GM10847 (cell line): ENCODE measurements around the gene KLHDC8A.

Experiments
- POLR2A ChIP-seq: IDR thresholded peaks from 2 replicates; pipeline ENCODE4 v1.6.1; 2011; ENCODE audit not compliant: insufficient read length; ENCODE audit errors: extremely low read depth

Gene KLHDC8A

DNA sequence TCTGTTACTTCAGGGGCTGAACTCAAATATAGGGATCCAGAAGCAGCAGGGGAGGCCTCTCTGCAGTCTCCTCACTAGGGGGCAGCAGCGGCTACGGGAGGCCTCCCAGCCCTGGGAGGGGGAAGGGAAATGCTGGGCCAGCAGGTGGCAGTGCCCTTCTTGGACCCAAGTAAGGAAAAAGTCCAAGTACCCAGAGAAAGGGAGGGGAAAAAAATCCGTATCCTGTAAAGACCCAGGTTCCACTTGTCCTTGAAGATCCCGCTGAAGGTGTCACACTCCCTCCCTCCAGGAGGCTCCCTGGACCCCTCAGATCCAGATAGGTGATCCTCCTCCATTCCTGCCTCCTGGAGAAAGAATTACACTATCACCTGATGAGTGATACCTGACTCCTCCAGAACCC, 21.0 kb downstream of the KLHDC8A start:
- TF ChIP-seq POLR2A, result no peak

DNA sequence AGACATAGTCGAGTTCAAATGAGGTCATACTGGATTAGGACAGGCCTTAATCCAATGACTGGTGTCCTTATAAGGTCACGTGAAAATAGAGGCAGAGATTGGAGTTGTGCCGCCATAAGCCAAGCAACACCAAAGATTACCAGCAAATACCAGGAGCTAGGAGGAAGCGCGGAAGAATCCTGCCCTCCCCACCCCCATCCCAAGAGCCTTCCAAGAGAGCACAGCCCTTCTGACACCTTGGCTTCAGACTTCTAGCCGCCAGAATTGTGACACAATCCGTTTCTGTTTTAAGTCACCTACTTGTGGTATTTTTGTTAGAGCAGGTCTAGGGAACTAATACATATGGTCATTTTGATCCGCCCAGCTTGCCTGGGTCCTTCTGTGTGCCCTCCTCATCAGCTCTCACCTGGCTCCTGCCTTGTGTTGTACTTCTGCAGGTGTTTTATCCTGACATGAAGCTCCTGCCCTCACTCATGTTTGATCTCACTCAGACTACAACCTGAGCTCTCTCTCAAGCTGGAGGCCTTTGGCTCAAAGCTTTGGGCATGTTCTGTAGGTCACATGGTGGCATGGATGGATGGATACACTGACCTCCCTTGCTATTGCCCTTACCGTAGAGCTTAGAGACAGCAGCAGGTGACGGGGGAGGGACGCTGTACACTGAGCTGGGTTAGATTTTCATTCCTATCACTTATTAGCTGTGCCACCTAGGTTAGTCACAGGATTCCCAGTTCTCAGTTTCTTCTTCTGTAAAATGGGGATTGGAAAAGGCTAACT, 24.5 kb downstream of the KLHDC8A start:
- TF ChIP-seq POLR2A, result no peak

DNA sequence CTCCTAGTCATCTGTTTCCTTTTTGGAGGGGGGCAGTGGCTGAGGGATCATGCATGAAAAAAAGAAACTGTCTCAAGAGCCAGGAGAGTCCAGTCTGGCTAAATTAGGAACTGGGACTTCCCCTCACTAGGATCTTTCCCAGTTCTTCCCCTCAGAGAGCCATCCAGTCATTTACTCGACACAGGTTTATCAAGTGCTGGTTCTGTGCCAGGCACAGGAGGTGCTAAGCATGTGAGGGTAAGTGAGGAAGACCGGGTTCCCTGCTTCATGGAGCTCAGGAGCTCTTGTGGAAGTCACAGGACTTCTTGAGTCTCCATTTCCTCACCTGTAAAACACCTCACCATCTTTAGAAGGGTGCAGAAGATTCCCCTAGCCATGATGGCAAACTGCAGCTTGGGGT, 26.6 kb downstream of the KLHDC8A start:
- TF ChIP-seq POLR2A, result no peak

DNA sequence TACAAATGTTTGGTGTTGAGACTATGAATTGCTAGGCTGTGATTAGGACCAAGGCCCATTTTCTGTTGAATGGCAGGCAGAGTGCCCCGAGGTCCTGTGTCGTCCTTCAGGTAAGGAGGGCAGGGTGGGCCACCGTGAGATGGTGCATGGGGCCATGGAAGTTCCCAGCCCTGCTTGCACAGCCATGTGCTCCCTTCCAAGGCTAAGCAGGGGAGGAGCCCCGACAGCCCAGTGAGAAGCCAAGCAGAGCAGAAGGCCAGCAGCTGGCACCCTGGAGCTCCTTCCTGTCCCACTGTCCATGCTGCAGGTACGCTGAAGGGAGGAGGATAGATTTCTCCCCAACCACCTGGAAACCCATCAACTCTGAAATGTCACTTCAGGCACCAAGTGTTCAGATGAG, 27.0 kb downstream of the KLHDC8A start:
- no peak for TF ChIP-seq POLR2A

DNA sequence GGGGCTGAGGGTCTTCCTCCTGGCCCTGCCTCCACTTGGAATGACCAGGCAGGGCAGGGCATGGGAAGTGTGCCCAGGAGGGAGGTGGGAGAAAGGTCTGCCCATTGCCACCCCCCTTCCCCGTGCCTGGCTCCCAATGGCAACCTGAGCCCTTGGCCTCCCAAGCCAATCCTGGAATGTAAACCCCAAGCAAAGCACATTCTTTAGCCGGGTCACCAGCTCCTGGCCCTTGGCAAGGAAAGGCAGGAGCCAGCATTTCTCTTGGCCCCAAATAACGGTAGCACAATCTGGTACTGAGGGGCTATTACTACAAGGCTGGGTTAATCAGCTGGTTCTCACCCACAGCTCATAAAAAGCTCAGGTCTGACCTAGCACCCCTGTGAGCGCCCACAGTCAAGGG, 28.2 kb downstream of the KLHDC8A start:
- no peak for TF ChIP-seq POLR2A

DNA sequence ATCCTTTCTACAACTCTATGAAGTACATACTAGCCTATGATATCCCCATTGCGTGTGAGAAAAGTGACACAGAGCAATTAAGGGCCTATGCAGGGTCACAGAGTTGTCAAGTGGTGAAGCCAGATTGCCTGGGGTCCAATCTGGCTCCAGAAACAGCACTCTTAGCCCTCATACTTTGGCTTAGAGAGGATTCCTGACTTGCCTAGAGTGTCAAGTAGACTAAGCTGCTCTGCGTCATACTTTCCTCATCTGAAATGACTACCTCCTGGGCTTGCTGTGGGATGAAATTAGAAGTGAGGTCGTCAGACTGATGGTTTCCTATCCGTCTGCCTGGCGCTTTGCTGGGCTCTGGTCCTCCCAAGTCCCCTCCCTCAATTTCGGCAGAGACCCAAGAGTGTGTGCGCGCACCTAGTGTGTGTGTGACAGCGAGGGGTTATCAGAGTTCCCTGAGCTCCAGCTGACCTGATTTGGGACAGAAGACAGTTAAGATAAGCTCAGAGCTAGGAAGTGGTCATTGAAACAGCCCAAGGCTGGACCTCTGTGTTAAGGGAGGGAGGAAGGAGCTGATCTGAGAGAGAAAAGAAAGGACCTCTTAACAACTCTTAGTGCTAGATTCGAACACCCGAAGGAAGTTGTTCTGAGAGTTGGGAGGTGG, 29.8 kb downstream of the KLHDC8A start:
- no peak for TF ChIP-seq POLR2A

DNA sequence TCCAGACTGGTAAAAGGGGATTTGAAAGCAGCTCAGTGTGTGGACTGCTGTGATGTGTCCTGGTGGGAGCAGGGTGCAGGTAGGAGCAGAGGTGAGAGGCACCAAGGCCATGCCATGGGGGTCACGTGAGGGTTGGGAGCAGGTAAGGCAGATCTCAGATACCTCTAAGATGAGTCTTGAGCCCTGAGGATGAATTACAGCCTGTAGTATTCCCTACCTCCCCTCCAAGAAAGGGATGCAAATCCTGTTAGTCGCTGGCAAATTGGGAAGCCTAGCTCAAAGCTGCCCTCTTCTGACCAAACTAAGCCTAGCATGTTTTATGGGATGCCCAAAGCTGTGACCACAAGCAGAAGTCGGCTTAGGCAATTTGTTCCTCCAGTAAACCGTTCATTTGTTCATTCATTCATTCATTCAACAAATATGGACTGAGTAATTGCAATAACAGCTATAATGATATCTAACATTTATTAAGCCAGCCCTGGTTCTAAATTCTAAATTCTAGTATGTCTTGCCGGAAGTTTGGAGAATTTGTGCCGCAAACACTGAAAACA, 31.3 kb downstream of the KLHDC8A start:
- no peak for TF ChIP-seq POLR2A

DNA sequence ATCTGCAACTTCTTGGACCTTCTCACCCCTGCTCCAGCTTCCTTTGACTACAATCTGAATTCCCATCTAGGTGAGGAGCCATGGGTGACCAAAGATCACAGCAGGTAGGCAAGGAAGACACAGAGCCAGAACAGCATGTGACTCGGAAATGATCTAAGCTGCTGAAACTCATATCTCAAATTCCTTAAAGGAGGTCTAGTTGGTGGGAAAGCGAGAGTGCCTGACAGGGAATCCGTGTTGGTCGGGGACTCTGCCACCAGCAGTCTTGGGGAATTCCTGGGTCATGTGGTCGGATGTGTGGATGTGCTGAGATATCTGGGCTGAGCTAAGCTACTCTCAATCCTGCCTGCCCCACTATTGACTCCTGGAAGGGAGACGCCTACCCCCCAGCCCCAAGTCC, 31.9 kb downstream of the KLHDC8A start:
- TF ChIP-seq POLR2A, result no peak

DNA sequence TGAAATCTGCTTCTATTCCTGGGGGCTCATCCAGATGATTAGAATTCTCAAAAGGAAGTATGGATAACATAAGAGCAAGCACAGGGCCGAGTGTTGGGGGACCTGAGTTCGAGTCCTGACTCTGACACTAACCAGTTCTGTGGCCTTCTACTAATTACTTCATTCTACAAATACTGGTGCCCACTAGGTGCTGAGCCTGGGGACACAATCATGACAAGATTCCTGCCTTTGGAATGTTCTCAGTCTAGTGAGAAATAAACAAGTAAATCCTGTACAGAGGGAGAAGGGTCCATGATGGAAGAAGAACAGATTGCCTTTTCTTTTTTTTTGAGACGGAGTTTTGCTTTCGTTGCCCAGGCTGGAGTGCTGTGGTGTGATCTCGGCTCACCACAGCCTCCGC, 32.9 kb downstream of the KLHDC8A start:
- no peak for TF ChIP-seq POLR2A

DNA sequence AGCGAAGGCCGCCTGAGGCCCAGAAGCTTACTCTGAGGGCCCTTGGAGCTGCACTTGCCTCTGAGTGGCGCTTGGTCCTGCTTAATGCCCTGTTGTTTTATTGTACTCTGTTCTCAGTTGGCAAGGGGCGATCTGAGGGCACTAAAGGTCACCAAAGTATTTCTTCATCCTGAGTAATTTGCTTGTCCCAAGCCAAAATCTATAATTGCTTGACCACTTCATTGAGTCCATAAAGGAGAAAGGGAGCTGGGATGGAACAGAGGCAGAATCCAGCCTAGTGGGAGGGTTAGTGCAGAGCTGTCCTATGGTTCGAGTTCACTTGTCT, 34.8 kb downstream of the KLHDC8A start:
- TF ChIP-seq POLR2A, result no peak

DNA sequence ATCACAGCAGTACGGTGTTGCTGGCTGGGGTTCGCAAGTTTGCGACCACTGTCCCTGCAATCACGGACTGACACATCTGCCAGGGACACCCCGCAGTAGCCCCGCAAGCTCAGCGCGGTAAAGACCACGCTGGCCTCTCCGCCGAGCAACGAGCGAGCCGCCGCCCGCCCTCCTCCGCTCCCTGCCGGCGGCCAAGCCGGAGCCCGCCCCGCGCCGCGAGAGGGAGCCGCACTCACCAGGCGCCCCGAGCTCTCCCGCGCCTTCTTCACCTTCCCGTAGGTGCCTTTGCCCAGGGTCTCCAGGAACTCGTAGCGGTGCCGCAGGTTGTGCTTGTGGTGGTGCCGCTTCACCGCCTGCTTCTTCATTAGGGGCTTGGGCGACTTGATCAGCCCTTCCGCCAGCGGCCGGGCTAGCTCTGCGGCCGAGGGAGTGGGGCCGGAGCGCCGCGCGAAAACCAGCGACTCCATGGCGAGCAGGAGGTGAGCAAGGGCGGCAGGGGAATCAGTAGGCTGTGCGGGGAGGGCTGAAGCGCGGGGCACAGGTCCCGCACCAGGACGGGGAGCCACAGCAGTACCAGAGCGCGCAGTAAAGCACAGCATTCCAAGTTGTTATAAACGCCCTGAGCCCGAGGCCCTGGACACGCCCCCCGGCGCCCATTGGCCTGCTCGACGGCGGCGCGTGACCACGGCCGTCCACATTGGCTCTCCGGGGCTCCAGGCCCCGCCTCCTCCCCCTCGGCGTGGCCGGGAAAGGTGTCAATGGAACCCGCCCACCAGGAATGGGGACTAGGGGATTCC, 35.4 kb downstream of the KLHDC8A start, which contains the start of gene NUAK2:
NUAK2 (minus strand) TSS at position 584 of the 797 bp plus-strand sequence; CDS start at position 467, 117 bp downstream.
- TF ChIP-seq POLR2A, result no peak

DNA sequence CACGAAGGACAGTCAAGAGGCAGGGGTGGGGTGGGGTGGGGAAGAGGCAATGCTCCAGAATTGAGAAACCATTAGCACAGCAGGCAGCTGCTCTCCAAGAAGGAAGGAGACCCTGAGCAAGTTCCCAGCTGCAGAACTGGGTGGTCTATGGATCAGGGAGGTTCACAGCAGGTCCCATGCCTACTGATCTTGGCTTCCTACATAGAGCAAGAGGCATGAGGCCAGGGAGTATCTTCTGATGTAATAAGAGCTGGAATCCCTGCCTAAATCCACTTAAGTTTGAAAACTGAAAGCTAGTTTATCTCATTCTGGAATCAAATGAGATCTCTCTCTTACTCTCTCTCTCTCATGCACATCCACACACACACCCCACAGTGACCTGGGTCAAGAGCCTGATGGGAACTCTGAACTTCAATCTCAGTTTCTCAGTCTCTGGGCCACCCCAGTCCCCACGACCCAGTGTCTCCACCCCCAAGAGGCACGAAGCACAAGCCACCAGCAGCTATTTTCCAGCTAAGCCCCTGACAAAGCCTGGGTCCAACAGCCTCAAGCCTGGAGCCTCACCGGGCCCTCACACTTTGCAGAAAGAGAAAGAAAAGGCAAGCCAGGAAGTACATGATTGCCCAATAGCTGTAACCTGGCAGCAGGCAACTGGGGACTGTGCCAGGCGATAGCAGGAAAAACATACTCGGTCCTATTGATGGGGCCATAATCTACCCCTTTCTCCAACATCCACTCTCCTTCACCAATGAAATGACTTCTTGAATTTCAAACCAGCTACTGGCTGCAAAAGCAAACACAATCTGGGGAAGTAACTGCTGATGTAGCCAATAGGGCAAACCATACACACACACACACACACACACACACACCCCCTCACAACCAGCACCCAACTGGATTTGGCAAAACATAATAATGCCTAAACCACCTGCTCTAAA, 37.4 kb downstream of the KLHDC8A start:
- no peak for TF ChIP-seq POLR2A

DNA sequence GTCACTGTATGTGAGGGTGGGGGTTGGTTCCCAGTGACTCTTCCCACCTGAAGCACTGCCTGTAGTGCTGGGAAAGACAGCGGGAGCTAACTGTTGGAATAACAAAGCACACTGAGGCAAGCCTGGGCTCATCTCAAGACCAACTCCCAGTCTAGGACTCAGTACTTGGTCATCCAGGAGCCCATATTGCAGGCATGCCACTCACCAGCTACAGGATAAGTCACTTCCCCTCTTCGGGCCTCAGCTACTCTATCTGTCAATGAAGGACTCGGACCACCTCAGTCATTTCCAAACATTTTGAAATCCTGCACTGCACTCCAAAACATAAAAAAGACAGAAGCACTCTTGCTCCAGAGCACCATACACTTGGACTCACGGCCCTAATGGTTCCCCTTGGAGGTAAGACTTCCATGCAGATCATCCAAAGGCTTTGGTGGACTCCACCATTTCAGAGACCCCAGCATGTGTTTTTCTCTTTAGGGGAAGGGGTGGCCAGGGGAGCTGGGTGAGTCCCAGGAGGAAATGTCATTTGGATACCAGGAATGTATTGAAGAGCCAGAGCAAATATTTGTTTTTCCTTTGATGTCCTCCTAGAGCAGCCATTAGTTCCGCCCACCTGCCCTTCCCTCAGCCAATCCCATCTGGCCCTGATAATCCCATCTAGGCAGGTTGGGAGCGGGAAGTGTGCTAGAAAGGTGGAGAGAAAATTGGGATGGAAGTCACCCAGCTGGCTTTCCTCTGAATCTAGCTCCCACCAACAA, 38.3 kb downstream of the KLHDC8A start:
- TF ChIP-seq POLR2A, result no peak

DNA sequence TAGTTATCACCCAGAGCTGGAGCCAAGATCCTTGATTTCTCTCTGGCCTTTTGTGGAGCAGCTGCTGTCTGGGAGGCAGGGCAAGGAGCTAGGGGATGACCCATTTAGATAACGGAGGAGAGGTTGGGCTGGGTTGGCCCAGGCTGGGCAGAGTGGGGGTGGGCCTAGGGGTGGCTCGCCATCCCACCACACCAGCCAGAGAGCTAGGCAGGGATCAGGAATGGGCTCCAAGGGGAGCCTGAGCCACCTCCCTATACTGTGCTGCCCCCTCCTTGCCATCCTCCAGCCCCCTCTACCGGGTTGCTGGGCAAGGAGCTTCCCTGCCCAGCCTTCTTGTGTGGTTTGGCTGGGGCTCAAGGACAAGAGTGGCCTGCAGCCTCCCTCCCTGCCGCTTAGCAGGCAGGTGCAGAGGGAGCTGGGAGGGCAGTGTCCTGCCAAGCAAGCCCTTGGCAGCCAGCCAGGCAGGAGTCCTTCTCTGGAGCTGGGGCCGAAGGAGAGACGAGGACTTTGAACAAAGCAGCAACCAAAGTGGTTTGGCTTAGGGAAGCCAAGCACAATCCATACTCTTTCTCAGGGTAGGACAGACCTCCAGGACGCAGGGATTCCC, 39.3 kb downstream of the KLHDC8A start:
- TF ChIP-seq POLR2A, result no peak

DNA sequence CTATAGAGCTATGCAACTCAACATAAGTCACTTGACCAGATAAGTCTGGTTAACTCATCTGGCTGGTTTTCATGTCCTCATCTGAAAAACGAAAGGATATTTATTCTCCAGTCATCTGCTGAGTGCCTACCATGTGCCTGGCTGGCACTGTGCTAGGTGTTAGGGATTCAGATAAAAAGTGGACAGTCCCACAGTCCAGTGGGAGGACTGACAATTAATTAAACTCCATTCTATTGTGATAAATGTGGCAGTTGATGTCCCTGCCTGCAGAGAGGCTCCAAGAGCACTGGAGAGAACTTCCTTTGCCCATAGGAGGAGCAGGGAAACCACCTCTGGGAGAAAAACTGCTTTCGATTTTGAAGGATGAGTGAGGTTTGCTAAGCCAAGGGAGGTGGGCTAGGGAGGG, 40.6 kb downstream of the KLHDC8A start:
- TF ChIP-seq POLR2A, result no peak
